ENCODE results near the gene GORASP1.

GORASP1 gene

DNA sequence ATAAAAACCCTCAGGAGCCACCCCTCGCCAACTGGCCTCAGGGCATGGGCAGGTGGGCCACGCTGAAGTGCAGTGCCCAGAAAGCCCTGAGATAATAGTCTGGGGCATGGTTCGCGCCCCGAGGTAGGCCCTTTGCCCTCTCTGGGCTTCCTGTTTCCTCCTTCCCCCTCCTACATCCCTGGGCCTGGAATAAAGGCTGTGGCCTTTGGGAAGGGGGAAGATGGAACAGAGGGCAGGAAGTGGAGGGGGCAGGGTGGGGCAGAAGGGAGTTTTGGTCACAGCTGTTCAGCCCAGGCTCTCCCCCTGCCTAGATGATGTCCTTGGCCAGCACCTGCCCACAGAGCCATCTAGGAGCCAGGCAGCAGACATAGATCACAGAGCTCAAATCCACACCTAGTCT is 34.6 kb upstream of the GORASP1 start:
- DNase-seq: no peak
- in situ Hi-C loops (cut with MboI; ENCODE audit: low pct_unique_long_range_greater_than_20kb, low sequenced_read_pairs): no loop called here

DNA sequence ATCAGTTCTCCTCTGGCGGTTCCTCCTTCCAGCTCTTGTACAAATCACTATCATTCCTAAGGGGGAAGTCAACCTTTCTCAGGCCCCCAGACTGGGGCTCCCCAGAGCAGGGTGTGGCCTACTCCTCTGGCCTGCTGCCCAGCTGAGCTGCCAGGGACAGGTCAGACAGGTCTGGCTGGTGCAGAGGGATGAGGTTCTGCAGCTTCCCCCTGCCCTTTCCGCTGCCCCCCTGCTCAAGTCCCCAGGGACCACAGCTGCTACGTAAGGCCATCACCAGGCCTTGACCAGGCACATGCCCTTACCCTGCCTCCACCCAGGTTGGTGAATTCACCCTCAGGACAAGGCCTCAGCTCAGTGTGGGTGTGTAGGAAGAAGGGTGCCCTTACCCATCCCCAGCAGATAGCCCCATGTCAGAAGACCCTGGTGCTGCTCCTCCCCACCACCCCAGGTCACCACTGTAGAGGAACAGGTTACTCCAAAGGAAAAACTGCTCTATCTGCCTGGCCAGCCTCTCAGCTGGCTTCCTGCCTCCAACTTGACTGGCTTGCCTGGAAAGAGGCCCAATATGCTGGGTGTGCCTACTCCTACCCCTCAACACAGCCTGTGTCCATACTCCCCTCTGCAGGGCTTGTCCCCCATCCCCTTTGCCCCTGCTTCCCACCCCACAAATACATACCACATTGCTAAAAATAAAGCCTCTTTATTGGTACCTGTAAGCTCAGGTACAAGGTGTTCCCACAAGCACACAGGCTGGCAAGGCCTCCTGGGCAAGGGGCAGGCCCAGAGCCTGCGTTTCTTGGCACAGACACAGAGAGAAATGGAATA is 34.0 kb upstream of the GORASP1 start:
- in situ Hi-C loops (cut with MboI; ENCODE audit: low pct_unique_long_range_greater_than_20kb, low sequenced_read_pairs): no loop called here
- no peak for DNase-seq

DNA sequence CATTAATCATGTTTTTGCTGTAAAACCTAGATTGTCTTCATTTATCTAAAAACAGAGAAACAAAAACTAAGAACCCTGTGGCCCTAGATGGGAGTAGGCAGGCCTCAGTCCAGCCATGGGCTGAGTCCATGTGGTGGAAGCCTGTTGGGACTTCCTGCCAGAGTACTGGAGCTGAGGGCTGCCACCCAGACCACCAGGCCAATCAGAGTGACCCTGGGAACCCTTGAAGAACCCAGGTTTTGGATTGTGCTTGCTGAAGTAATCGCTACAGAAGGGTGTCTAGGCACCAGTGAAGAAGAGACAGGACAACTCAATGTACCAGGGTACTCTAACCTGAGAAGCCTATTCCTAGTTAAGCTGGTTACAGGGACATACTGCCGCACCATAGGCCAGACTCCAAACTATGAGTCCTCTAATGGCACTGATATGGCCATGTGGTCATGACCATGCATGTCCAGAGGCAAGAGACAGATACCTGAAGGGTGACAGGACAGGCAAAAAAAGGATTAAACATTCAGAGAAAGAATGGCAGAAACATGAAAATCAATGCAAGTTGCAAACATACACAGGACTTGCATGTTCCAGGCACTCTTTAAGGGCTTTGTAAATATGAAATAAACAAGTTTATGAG is 33.0 kb upstream of the GORASP1 start:
- DNase-seq: no peak
- in situ Hi-C loops (cut with MboI; ENCODE audit: low pct_unique_long_range_greater_than_20kb, low sequenced_read_pairs): no loop called here

DNA sequence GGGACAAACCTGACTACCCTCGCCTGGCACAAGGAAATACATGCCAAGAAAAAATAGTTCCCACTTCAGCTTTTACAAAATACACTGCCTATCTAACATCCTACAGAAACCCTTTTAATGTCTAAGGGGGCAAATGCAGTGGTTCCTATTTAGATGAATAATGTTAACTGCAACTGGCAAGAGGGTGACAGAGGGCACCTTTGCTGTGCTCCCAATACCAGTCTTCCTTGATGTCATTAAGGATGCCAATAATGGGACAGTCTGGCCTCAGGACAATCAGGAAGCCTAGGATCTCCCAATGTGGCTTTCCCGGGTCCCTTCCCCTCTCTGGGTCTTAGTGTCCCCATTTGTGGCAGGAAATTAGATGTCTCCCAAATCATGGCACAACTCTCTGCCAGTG is 32.0 kb upstream of the GORASP1 start:
- no peak for DNase-seq
- in situ Hi-C loops (cut with MboI; ENCODE audit: low pct_unique_long_range_greater_than_20kb, low sequenced_read_pairs): no loop called here

DNA sequence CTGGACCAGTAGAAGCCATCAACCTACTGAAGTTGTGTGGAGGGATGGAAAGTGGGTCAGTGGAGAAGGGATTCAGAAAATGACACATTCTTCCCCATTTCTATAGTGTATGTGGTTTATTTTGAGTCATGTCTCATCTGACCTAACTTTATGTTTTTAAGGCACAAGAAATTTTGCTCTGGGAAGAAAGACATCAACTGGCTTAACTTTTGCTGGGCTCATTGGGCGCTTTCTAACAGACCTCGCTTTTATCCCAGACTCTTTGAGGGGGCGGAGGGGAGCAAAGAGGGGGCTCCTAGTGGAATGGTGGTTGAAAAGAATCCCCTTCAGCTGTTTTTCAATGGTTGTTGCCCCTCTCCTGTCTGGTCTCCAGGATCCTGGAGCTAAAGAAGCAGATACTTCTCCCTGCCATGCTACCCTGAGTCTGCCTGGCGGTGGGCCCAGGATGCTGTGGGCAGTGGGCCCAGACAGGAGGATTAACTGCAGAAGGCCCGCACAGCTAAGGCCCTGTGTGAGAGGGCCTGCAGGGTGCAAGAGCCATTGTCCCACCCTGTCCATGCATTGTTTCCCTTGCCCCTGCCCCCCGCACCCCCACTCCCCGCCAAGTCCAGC is 31.5 kb upstream of the GORASP1 start:
- DNase-seq: no peak
- in situ Hi-C loops (cut with MboI; ENCODE audit: low pct_unique_long_range_greater_than_20kb, low sequenced_read_pairs): no loop called here

DNA sequence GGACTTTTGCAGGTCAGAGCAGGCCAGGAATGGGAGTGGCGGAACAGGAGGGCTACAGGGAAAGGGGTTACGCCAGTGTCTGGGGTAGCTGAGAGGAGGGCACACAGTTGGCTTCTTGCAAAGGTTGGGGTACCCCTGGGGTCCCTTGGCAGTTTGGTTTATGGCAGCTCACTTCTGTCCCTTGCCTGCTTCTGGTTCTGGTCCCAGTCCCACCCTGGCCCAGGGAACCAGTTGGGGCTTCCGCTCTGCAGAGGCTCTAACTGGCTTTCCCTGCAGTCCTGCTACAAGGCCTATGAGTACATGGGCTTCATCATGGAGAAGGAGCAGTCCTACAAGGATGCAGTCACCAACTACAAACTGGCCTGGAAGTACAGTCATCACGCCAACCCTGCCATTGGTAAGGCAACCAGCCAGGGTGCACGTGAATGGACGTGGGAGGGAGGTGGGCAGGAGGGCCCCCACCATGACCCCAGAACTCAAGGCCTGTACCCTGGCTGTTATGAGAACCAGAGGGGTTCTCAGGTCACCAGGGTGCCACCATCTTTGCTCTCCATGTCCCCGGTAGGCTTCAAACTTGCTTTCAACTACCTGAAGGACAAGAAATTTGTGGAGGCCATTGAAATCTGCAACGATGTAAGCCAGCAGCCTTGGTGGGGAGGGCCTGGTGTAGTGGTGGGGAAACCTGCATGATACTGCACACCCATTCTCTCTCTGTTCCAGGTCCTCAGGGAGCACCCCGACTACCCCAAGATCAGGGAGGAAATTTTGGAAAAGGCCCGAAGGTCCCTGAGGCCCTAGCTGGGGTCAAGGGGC is 30.8 kb upstream of the GORASP1 start:
- no peak for DNase-seq
- in situ Hi-C loops (cut with MboI; ENCODE audit: low pct_unique_long_range_greater_than_20kb, low sequenced_read_pairs): no loop called here

DNA sequence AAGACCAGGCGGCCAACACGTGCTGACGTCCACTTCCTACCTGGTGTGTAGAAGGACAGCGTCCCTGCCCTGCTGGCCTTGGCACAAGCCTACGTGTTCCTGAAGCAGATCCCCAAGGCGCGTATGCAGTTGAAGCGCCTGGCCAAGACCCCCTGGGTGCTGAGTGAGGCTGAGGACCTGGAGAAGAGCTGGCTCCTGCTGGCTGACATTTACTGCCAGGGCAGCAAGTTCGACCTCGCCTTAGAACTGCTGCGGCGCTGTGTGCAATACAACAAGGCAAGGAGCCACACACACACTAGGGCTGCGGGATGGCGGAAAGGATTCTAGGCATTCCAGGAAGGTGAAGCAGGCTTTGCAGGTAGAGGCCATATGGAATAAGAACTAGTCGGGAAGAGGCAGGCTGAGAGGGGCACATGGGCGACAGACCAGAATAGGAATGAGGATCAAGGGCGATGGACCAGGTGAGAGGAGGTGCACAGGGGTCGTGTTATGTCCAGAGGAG is 30.1 kb upstream of the GORASP1 start:
- no peak for DNase-seq
- in situ Hi-C loops (cut with MboI; ENCODE audit: low pct_unique_long_range_greater_than_20kb, low sequenced_read_pairs): no loop called here

DNA sequence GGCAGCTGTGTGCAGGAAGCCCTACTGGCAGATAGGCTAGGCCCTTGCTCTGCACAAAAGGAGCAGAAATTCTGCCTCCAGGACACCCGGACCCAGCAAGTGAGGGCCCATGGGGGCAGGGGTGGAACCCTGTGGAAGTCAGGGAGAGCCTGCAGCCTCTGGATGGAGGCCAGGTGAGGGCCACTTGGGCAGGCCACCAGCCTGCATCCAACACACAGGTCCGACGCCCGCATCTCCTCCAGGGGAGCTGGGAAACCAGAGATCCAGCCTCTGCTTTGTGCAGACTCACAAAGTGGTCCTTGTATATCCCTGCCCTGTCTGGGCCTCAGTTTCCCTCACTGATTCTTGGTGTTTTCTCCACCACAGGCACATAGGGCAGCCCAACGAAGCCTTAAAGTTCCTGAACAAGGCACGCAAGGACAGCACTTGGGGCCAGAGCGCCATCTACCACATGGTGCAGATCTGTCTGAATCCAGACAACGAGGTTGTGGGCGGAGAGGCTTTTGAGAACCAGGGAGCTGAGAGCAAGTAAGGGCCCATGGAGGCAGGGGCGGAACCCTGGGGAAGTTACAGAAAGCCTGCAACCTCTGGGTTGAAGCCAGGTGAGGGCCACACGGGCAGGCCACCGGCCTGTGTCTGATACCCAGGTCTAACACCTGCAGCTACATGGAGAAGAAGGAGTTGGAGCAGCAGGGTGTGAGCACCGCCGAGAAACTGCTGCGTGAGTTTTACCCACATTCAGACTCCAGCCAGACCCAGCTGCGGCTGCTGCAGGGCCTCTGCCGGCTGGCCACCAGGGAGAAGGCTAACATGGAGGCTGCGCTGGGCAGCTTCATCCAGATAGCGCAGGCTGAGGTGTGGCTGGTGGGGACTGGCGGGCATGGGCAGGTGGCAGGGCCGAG is 29.4 kb upstream of the GORASP1 start:
- in situ Hi-C loops (cut with MboI; ENCODE audit: low pct_unique_long_range_greater_than_20kb, low sequenced_read_pairs): no loop called here
- no peak for DNase-seq

DNA sequence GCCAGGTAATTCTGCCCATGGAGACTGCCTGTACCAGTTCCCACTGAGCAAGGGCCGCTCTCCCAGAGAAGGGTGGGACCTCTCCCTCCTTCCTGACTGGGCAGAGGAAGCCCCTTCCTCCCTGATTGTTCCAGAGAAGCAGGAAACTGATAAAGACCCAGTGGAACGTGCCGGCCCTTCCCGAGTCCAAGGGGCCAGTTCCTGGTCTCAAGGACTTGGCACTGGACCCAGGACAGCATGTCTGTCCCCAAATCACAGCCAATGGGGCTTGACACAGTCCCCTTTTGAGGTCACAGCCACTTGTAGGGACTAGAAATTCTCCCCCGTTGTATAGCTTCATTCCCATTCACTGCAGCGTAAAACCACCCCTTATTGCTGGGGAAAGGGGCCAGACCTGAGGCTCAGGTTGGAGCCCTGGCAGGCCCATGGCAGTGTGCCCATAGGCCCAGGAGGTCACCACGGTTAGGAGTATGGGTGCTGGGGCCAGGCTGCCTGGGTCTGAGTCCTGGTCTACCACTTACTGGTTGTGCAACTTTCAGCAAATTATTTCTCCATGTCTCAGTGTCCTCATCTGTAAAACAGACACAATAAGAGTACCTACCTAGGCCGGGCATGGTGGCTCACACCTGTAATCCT is 27.9 kb upstream of the GORASP1 start:
- in situ Hi-C loops (cut with MboI; ENCODE audit: low pct_unique_long_range_greater_than_20kb, low sequenced_read_pairs): no loop called here
- DNase-seq: no peak

DNA sequence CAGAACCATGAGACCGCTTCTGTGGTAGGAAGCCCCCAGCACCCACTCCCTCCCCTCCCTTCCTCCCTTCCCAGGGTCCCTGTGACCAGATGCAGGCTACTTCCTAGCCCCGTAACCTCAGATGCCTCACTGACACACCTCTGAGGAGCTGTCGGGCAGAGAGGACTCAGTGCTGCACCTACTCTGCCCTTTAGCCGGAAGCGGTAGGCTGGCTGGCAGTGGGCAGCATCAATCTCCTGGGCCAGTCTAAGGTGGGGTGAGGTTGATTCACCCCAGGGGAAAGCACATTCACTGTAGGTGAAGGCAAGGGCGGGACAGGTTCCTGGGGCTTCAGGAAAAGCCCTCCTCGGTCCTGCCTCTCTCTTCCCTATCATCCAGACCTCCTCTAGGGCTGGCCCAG is 26.9 kb upstream of the GORASP1 start:
- no peak for DNase-seq
- in situ Hi-C loops (cut with MboI; ENCODE audit: low pct_unique_long_range_greater_than_20kb, low sequenced_read_pairs): no loop called here

DNA sequence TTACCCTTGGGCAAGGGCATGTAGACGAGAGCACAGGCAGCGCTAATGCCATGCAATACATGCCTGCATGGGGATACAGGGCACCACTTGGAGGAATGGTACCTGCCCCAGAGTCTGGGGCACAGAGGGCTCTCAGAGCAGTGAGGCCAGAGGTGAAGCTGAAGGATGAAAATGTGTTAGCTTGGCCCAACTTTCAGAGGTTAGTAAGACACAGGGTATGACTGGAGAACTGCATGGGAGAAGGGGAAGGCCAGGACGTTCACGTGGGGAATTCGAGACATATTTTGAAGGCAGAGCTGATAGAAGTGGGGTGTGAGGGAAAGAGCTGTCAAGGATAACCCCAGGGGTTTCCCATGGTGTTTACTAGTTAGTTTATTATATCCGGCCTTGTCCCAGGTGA is 26.4 kb upstream of the GORASP1 start:
- DNase-seq: no peak
- in situ Hi-C loops (cut with MboI; ENCODE audit: low pct_unique_long_range_greater_than_20kb, low sequenced_read_pairs): no loop called here

DNA sequence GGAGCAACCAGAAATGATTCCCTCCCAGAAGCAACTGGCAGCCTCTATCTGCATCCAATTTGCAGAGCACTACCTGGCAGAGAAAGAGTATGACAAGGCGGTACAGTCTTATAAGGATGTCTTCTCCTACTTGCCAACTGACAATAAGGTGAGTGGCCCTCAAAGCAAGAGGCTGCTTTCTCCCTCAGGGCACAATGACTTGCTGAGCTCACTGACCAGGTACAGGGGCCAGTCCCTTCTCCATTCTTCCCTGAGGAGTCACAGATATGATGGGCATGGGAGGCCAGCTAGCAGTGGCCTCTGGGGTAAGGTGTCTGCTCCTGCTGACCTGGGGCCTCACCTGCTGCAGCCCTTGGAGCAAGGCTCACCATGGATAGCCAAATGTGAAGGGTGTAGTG is 25.7 kb upstream of the GORASP1 start:
- DNase-seq: no peak
- in situ Hi-C loops (cut with MboI; ENCODE audit: low pct_unique_long_range_greater_than_20kb, low sequenced_read_pairs): no loop called here

DNA sequence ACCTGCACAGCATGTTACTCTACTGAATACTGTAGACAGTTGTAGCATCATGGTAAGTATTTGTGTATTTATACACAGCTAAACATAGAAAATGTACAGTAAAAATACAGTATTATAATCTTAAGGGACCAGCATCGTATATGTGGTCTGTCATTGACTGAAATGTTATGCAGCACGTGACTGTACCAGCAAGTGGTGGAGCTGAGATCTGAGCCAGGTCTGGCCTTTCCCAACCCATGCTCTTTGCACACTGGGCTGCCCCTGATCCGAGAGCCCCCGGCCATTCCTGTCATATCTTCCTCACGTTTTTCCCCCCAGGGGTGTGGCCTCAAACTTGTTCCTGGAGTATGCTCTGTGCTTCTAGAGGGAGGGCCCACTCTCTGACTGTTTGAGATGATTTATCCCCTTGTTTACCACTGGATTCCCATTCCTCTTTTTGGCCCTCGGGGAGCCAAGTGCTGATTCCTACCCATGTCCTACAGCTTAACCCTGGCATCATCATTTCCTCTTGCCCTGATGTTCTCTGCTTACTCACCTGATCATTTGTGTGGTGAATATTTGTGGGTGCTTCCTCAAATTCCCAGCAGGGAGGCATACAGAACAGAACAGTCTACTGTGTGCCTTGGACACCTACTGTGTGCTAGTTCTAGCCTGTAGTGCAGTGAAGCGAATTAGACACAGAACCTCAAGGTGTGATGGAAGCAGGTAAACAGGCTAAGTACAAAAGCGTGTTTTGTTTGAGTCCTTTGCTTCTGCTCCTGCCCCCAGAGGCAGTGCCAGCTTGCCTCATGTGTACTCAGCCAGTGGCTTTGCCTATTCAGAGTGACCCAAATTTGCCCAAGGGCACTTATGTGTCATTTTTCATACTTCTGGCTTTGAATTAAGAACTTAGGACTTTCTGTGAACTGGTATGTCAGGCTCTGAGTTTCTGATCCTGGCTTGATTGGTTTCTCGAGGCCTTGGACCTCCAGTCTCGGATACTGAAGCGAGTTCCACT is 25.0 kb upstream of the GORASP1 start:
- no peak for DNase-seq
- in situ Hi-C loops (cut with MboI; ENCODE audit: low pct_unique_long_range_greater_than_20kb, low sequenced_read_pairs): no loop called here

DNA sequence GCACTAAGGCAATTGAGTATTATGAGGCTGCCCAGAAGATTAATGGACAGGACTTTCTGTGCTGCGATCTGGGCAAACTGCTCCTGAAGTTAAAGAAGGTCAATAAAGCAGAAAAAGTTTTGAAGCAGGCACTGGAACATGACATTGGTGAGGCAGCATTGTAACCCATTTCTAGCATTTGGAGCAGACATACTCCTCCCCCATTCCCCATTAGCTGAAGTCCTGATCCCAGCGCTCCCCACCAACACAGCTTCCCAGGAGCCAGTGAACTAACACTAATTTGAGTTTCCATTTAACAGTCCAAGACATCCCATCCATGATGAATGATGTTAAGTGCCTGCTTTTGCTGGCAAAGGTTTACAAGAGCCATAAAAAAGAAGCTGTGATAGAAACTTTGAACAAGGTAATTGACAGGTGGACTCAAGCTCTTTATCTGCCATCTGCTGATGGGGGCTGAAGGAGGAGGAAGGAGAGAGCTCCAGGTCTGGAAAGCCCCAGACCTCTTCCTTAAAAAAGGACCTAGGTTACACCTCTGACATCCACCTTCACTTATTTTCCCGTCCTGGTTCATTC is 23.4 kb upstream of the GORASP1 start:
- no peak for DNase-seq
- in situ Hi-C loops (cut with MboI; ENCODE audit: low pct_unique_long_range_greater_than_20kb, low sequenced_read_pairs): no loop called here

DNA sequence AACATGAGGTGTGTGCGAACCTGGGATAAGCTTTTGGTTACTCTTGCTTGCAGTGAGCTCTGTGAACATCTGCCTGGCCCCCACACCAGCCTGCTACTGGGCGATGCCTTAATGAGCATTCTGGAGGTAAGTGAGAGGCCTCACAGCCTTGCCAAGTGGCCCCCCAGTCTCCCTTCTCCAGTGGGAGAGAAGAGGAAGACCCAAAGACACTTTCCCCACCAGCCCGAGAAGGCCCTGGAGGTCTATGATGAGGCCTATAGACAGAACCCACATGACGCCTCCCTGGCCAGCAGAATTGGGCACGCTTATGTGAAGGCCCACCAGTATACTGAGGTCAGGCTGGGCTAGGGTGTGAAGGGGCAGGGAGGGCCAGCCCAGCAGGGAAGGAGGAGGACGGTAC is 22.6 kb upstream of the GORASP1 start:
- no peak for DNase-seq
- in situ Hi-C loops (cut with MboI; ENCODE audit: low pct_unique_long_range_greater_than_20kb, low sequenced_read_pairs): no loop called here

DNA sequence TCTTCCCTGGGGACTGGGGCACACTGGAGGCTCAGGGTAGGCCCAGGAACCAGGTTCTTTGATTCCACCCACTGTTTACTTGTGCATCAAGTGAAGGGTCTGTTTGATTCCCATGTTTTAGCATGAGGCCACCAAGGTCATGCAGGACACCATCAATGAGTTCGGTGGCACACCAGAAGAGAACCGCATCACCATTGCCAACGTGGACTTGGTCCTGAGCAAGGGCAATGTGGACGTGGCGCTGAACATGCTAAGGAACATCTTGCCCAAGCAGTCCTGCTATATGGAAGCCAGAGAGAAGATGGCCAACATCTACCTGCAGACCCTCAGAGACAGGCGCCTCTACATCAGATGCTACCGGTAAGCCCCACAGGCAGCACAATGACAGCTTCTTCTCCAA is 21.5 kb upstream of the GORASP1 start:
- no peak for DNase-seq
- in situ Hi-C loops (cut with MboI; ENCODE audit: low pct_unique_long_range_greater_than_20kb, low sequenced_read_pairs): no loop called here

DNA sequence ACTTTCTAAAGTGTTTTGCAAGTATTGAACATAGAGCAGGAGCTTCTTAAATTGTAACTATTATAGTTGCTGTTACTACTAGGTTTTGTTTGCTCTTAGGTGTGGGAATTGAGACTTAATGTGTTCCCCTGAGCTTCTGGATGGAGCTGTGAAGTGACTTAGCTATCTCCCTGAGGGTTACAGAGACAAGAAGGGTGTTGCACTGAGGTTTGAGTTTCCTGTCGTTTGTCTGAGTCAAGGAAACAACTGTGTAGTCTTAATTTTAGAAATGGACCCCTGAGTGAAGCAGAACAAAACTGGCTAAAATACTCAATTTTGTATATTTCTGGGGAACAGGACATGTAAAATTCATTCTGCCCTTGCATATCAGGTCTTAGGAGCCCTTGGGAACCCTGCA is 20.5 kb upstream of the GORASP1 start:
- DNase-seq: no peak
- in situ Hi-C loops (cut with MboI; ENCODE audit: low pct_unique_long_range_greater_than_20kb, low sequenced_read_pairs): no loop called here
